NK-92 (cell line): ENCODE data around the gene WDR1.

Experiments
- DNase-seq: peaks from one replicate; lab custom pipeline; 2025; ENCODE audit not compliant: unreplicated experiment; lab: John Stamatoyannopoulos, UW

Gene WDR1

DNA sequence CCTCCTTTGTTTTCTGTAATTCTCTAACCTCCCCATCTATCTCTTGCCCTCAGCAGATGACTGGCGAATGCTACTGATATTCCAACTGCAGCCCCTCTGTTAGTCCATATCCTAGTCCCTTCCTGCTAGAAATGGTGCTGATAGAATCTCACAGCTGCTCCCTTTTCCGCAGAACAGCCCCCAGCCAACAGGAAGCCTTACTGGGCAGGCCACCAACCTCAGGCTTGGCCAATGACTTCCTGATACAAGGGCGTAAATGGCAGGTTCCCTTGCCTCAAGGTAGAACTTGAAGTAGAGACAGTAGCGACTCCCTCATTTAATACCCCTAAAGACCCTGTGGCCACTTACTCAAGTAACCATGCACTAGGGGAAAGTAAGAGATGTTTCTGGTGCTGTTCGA, 68.6 kb downstream of the WDR1 start:
- no peak for DNase-seq

- DNase-seq = no peak
Observed at GRCh38 chr4:10046471-10046870, 70.1 kb downstream of the WDR1 start.

- no peak for DNase-seq
Observed at GRCh38 chr4:10045481-10045880, 71.1 kb downstream of the WDR1 start.

DNA sequence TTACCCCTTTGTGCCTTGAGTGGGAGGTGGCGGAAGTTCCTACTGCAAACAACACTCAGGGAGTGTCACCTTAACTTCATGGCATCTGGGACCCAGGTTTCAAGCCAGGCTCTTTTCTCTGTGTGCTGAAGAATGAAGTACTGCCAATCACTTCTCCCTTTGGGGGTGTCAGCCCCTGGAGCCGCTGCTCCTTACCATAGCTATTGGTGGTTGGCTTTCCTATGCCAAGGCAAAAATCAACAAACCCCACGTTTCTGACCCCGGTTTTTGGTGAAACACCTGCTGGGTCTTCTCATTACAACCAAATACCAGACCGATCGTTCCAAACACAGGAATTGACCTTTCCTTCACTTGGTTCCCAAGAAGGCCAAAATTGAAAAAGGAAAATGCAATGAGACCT, 75.6 kb downstream of the WDR1 start:
- no peak for DNase-seq

GRCh38 chr4:10040049-10040892, 76.3 kb downstream of the WDR1 start:
- no peak for DNase-seq

- DNase-seq = no peak
Observed at GRCh38 chr4:10036807-10037342, 79.7 kb downstream of the WDR1 start.

DNA sequence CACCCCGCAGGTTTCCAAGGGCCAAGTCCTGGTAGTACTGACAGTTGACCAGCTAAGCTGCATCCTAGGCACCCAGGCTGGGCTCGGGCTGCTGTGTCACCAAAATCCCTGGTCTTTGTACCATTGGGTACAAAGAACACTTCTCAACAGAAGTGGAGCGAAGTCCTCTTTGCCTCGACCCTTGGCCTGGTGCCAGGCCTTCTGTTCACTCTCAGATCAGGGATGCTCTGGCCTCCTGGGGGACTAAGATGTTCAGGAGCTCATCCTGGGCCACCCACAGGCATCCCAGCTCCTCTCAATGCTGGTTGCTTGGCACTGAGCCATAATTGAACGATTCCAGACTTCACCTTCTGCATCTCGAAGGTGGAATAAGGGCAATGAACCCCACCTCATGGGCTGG, 81.5 kb downstream of the WDR1 start:
- no peak for DNase-seq

DNA sequence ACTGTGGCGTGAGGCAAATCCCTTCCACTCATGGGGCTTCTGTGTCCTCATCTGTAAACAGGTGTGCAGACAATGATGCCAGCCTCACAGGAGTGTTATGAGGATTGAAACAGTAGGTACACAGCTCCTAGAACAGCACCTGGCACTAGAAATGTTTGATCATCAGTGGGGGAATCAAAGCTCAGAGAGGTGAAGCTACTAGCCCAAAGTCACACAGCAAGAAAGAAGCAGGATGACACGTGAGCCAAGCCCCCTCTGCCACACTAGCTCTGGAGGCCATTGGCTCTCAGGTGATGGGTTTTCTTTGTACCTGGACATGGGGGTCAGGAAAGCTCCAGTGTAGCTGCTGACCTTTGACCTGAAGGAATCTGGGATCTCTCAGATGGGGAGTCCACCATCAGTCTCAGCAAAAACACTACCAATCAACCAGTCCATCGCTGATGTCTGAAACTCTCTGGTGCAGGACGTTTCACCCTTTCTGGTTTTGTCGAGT, 81.9 kb downstream of the WDR1 start:
- no peak for DNase-seq

GRCh38 chr4:10034136-10034535, 82.5 kb downstream of the WDR1 start:
- no peak for DNase-seq

DNA sequence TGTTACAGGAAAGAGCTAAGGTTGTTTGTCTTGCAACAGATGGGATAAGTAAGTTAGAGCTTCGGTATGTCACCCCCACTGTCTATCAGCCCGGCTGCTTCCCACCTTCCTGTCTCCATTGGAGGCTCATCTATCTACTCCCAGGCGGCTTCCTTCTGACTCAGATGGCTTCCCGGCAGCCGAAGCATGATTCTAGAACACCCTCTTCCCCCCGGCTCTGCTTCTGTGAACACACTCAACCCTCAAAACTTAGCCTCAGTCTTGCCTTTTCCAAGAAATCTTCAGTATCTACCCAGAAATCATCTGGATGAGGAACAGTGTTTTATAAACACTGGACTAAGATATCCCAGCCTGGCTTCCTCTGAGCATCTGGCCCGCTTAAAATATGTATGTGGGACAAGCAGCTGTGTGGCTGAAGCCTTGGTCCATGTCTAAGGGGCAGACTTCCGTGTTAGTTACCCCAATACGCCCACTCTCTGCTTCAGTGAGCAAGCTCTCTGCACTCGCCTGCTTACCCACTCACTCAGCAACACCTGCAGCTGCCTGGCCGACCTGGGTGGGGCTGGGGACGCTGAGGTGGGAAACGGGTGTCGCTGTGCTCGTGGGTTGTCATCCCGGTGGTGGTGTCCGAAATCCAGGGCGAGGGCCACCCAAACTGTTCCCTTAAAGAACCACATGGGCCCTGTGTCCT, 83.3 kb downstream of the WDR1 start:
- DNase-seq = no peak

GRCh38 chr4:10032625-10033024, 84.0 kb downstream of the WDR1 start:
- no peak for DNase-seq

GRCh38 chr4:10031668-10032590, 84.7 kb downstream of the WDR1 start:
- DNase-seq = no peak

- no peak for DNase-seq
Observed at GRCh38 chr4:10030972-10031667, 85.5 kb downstream of the WDR1 start.

GRCh38 chr4:10029403-10029802, 87.2 kb downstream of the WDR1 start:
- no peak for DNase-seq

DNA sequence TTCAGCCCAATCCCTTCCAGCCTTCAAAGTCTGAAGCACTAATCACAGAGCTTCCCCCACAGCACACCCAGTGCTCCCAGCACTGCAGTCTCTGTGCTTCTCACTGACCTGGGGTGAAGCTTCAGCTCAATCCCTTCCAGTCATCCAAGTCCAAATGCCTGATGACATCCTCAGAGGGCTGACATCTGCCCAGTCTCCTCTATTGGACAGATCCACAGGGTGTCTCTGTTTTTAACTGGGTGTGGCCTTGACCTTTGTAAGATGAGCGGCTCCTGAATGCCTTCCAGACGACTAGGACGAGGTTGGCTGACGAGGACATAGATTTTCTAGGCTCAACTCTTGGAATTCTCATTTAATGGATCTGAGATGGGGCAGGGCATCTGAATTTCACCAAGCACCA, 87.7 kb downstream of the WDR1 start:
- no peak for DNase-seq

DNA sequence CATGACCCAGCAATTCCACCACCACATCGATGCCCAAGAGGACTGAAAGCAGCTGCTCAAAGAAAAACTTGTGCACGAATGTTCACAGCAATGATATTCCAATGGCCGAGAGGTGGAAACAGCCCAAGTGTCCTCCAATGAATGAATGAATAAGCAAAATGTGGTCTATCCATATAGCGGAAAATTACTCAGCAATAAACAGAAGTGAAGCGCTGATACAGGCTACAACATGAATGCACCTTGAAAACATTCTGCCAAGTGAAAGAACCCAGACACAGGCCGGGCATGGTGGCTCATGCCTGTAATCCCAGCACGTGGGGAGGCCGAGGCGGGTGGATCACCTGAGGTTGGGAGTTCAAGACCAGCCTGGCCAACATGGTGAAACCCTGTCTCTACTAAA, 90.1 kb downstream of the WDR1 start:
- no peak for DNase-seq

DNA sequence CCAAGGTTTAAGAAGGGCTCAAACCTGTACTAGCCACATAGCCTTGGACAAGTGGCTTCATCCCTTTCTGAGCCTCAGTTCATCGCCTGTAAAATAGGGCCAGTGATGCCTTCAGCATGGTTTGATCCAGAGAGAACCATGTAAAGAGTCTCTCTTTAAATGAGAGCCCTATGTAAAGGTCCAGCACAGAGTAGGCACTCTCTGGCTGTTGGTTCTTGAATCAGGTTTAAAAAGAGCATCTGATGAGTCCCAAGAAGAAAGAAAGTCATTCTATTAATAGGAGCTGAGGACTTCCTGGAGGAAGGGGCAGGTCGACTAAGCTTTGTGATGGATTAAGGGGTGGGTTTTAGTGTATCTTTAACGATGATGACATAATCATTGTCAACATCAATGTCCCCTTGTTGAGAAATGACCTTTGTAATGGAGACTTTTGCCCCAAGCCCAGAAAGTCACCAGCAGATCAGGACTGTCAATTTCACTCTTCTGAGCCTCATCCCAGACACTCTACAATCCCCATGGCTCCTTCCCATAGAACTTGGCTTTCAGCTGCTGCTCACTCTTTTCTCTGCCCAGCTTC, 91.3 kb downstream of the WDR1 start:
- DNase-seq = no peak
